Heart left ventricle (tissue), 13 donors: ENCODE data around the gene L2HGDH.

Experiments
- POLR2A ChIP-seq, 2 donors: fragments of 450-650 bp; IDR thresholded peaks; one replicate each; pipeline ENCODE4 v1.6.1; 2017; ENCODE audit warnings: antibody characterized with exemption in 2 of 2, mild to moderate bottlenecking in 2 of 2, moderate library complexity in 2 of 2
- TF ChIP-seq, protein P1 (sequence below), 12 donors: fragments of 200-600 bp; sonication (generic) in 4 of 12; IDR thresholded peaks; one replicate each; pipeline versions ENCODE4 v1.5.0 to v1.8.0; 2018 to 2022; ENCODE audit warnings: antibody characterized with exemption in 12 of 12, mild to moderate bottlenecking in 5 of 12
- donor health status: ischemic (EF 13 %, LVEDD 7.1; RV severe dilation, severe dysfunction).
- donor health status: DM: no; HTN: yes; CAD: no.
- donor health status: DM: no; HTN: no; CAD: no.
- donor health status: ischemic (EF 25% LVEDD 6.9; RV normal size, moderate dysfunction).
- donor health status: ischemic (EF 25% LVEDD 5.7; RV mildly dilated, moderate dysfunction).
- donor health status: ischemic (EF 35%, LVEDD 5.7; RV mildly dilated, moderate dysfunction).
- donor health status: nonischemic (EF 11% LVEDD 7.7; RV severe dilation, severe dysfunction).
- donor health status: DM: yes; HTN: yes; CAD: no.
- donor health status: PGD.
- donor health status: ischemic (EF 29% LVEDD 5.4; RV normal size, mild dysfunction).
- donor health status: nonischemic (EF 23%, LVEDD 6.1; RV moderate dilation, normal function).

DNA sequence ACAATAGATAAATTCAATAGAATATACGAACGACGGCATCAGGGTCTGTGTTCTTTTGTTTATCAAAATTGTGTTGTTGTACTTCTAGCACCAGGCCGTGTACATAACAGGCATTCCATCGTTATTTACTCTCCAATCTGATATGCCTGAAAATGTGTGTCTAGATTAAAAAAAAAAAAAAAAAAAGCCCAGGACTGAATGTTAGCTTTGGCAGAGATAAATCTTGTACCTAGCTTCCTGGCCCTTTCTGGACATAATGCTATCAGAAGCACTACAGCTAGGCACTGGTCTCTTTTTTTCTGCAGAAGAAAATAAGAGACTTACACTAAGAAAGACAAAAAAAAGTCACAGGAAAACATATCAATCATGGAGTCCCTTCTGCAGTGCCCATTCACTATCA is 47.6 kb upstream of the L2HGDH start:
- TF ChIP-seq, protein P1, sequence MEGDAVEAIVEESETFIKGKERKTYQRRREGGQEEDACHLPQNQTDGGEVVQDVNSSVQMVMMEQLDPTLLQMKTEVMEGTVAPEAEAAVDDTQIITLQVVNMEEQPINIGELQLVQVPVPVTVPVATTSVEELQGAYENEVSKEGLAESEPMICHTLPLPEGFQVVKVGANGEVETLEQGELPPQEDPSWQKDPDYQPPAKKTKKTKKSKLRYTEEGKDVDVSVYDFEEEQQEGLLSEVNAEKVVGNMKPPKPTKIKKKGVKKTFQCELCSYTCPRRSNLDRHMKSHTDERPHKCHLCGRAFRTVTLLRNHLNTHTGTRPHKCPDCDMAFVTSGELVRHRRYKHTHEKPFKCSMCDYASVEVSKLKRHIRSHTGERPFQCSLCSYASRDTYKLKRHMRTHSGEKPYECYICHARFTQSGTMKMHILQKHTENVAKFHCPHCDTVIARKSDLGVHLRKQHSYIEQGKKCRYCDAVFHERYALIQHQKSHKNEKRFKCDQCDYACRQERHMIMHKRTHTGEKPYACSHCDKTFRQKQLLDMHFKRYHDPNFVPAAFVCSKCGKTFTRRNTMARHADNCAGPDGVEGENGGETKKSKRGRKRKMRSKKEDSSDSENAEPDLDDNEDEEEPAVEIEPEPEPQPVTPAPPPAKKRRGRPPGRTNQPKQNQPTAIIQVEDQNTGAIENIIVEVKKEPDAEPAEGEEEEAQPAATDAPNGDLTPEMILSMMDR (IDR thresholded peaks at IDR 0.05): no peak
- TF ChIP-seq POLR2A (IDR thresholded peaks at IDR 0.05): no peak
